Activated T-cell treated with anti-CD3 and anti-CD28 coated beads, Interleukin-2, amount 50 U/mL, for 72 hours (primary cell): ENCODE results near the gene NUTM2E. TPM values are rescaled to one million over a fixed set of nuclear protein-coding genes. Genes with fewer than 3 reads are reported as not detected.

Experiments used
- total RNA-seq, 2 donors: library from RNA; stranded (reverse); gene quantifications; one replicate each; pipeline ENCODE4 v1.2.3, GENCODE V29; 2022

The NUTM2E gene
- total RNA-seq, 2 donors from 2014 or later, result not detected

Other genes with a start within 250 kb of the NUTM2E start
- gene SFTPA1, start 215.8 kb upstream of the NUTM2E start, total RNA-seq, result not detected
- under 1 TPM; 0.51 to 0.70 TPM for gene NUTM2B, start 123.5 kb upstream of the NUTM2E start, total RNA-seq
- gene SFTPD, start 122.4 kb downstream of the NUTM2E start, total RNA-seq, result not detected